GM18517 (cell line): Measurements from ENCODE around the gene DYRK3.
"Not testable (repeated sequence)": the region's sequence is repeated elsewhere in the genome, so short reads cannot be mapped to it uniquely, and the experiment has no call there.

ENCODE experiments used
- ATAC-seq: cut with Tn5 transposase; IDR thresholded peaks from one replicate; pipeline ENCODE4 v1.9.1; 2021; ENCODE audit warnings: mild to moderate bottlenecking, moderate library complexity; ENCODE audit not compliant: unreplicated experiment

Gene DYRK3

GRCh38 chr1:206628916-206629315 lies 6.4 kb upstream of the DYRK3 start:
- no peak for ATAC-seq

GRCh38 chr1:206631085-206631509 lies 4.2 kb upstream of the DYRK3 start:
- ATAC-seq = peak; percentile 37

- no peak for ATAC-seq
Observed at GRCh38 chr1:206633708-206634121, 1.6 kb upstream of the DYRK3 start.

- no peak for ATAC-seq
Observed at GRCh38 chr1:206634365-206635079, 814 bp upstream of the DYRK3 start.

GRCh38 chr1:206635978-206636345 lies 626 bp downstream of the DYRK3 start:
- no peak for ATAC-seq

- no peak for ATAC-seq
Observed at GRCh38 chr1:206636671-206637070, 1.3 kb downstream of the DYRK3 start.

GRCh38 chr1:206637605-206638004 lies 2.3 kb downstream of the DYRK3 start:
- ATAC-seq = no peak

GRCh38 chr1:206642074-206642473 lies 6.7 kb downstream of the DYRK3 start:
- not testable (repeated sequence) for ATAC-seq

GRCh38 chr1:206643118-206643698 lies 7.9 kb downstream of the DYRK3 start:
- no peak for ATAC-seq

GRCh38 chr1:206646504-206646903 lies 11.2 kb downstream of the DYRK3 start:
- ATAC-seq = no peak

GRCh38 chr1:206647224-206647623 lies 11.9 kb downstream of the DYRK3 start:
- no peak for ATAC-seq

GRCh38 chr1:206649261-206649921 lies 14.1 kb downstream of the DYRK3 start:
- no peak for ATAC-seq

GRCh38 chr1:206651014-206651413 lies 15.7 kb downstream of the DYRK3 start:
- ATAC-seq = no peak

GRCh38 chr1:206651958-206652890 lies 16.9 kb downstream of the DYRK3 start:
- ATAC-seq = no peak

- no peak for ATAC-seq
Observed at GRCh38 chr1:206653715-206654459, 18.6 kb downstream of the DYRK3 start.

- ATAC-seq = no peak
Observed at GRCh38 chr1:206654828-206655227, 19.5 kb downstream of the DYRK3 start.

GRCh38 chr1:206655471-206655882 lies 20.1 kb downstream of the DYRK3 start:
- no peak for ATAC-seq

- no peak for ATAC-seq
Observed at GRCh38 chr1:206656936-206657335, 21.6 kb downstream of the DYRK3 start.

GRCh38 chr1:206657751-206658150 lies 22.4 kb downstream of the DYRK3 start:
- no peak for ATAC-seq

GRCh38 chr1:206658264-206658980 lies 23.1 kb downstream of the DYRK3 start:
- ATAC-seq = no peak
